ENCODE measurements around the gene TMED1.
"Not testable (repeated sequence)": the region's sequence is repeated elsewhere in the genome, so short reads cannot be mapped to it uniquely, and the experiment has no call there.

The TMED1 gene

GRCh38 chr19:10835754-10836478 is at the start of gene TMED1:
Gene TMED1 (minus strand): TSS chr19:10836212. CDS start chr19:10836191, 21 bp downstream.
- peak; percentile 96 for DNase-seq

DNA sequence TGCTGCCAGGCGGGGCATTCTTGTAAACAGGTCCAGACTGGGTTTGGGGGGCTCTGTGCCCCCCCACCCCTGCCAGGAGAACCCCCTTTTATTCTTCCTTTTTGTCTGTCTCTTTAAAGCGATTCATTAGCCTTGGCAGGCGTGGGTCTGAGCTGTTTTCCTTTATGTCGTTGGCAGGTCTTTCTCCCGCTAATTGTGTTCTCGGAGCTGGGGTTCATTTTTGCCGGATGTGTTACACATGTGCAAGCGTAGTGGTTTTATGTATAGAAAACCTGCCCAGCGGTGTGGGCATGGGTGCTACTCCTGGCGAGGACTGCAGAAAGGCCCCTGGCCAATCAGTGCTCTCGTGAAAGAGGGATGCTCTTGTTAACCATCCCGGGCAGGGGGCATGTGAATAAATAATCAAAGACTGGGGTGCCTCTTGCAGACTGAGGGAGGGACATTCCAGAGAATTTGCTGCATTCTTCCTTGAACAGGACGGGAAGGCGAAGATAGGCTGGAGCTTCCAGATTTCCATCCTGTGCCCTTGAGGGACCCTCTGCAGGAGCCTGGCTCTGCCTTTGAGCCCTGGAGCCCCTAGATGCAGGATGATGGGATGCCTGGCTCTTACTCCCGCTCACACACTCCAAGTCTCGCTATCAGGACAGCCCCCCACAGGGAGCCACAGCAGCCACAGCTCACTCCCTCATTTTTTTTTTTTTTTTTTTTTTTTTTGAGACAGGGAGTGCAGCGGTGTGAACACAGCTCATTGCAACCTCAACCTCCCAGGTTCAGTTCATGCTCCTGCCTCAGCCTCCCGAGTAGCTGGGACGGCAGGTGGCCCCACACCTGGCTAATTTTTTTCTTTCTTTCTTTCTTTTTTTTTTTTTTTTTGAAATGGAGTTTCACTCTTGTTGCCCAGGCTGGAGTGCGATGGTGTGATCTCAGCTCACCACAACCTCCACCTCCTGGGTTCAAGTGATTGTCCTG is 49.5 kb upstream of the TMED1 start:
- no peak for DNase-seq

- peak; percentile 46 for DNase-seq
Observed at GRCh38 chr19:10884274-10884673, 48.3 kb upstream of the TMED1 start.

DNA sequence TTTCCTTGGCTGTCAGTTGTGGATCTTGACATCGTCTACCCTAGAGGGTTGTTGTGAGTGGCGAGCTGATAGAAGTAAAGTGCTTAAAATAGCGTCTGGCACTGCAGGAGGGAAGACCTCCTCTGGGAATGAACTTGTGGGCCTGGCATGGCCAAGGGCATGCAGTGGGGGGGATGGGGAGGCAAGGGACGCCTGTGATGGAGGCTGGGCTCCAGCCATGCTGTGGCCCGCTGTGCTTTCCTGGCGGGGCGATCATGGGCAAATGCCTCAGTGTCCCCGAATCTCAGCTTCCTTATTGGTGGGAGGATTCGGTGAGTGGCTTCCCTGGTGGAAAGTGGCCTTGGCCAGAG is 46.1 kb upstream of the TMED1 start:
- DNase-seq: no peak

DNA sequence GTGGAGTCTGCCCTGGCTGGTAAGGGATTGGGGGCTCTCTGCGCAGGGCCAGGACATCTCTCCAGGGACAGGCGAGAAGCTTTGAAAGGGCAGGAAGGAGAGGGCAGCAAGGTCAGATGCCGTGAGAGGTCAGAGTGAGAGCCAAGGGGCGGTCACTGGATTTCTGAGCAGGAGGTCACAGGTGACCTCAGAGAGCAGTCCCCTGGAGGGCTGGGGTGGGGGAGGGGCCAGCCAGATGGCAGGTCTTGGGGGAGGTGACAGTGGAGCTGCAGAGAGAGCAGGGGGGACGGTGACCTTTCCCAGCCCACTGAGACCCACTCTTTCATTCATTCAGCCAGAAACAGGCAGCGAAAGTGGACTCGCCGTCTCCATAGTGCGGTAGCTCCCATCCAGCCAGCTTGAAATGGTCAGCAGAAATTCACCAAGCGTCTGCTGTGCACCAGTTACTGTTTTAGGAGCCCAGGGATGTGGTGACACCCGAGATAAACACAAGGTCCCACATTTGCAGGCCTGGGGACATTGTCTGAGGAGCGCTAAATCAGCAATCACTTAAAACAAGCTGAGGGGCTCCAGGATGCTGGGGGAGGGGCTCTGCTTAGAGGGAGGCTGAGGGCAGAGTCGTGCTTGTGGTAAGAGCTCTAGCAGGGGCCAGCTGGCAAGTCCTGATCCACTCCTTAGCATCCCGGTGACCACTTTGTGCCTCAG is 45.5 kb upstream of the TMED1 start:
- no peak for DNase-seq

- DNase-seq: peak; percentile 64
Observed at GRCh38 chr19:10878253-10878652, 42.2 kb upstream of the TMED1 start.

- DNase-seq: not testable (repeated sequence)
Observed at GRCh38 chr19:10877608-10878007, 41.6 kb upstream of the TMED1 start.

GRCh38 chr19:10876459-10877240 is 40.6 kb upstream of the TMED1 start:
- DNase-seq: peak; percentile 75

DNA sequence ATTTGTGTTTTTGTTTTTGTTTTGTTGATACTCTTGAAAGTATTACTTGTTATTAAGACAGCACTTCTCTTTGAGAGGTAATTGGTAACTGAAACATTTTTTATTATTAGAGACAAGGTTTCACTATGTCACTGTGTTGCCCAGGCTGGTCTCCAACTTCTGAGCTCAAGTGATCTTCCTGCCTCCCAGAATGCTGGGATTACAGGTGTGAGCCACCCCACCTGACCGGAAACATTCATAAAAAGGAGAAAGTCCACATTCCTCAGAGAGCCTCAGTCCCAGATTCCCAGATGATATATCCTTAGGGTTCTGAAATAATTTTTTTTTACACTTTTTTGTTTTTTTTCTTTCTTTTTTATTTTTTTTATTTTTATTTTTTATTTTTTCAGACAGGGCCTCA is 38.0 kb upstream of the TMED1 start:
- DNase-seq: no peak

GRCh38 chr19:10872546-10873107 is 36.6 kb upstream of the TMED1 start:
- DNase-seq: no peak

GRCh38 chr19:10871711-10872545 is 35.9 kb upstream of the TMED1 start:
- DNase-seq: no peak

GRCh38 chr19:10870955-10871603 is 35.1 kb upstream of the TMED1 start, which contains the start of gene CARM1:
Gene CARM1 (plus strand): TSS chr19:10871553. CDS start chr19:10871703, 150 bp downstream.
- peak; percentile 97 for DNase-seq

GRCh38 chr19:10870501-10870954 is 34.5 kb upstream of the TMED1 start:
- DNase-seq: no peak

DNA sequence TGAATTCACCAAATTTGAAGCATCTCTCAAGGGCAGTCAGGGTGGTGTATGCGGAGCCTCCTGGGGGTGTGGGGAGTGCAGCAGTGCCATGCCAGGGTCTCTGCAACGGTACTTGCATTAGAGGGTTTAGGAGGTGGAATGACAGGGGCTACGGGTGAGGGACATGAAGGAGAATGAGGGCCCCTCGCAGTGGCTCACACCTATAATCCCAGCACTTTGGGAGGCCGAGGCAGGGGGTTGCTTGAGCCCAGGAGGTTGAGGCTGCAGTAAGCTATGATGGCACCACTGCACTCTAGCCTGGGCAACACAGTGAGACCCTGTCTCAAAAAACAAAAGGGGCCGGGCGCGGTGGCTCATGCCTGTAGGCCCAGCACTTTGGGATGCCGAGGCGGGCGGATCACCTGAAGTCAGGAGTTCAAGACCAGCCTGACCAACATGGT is 33.9 kb upstream of the TMED1 start:
- DNase-seq: not testable (repeated sequence)

DNA sequence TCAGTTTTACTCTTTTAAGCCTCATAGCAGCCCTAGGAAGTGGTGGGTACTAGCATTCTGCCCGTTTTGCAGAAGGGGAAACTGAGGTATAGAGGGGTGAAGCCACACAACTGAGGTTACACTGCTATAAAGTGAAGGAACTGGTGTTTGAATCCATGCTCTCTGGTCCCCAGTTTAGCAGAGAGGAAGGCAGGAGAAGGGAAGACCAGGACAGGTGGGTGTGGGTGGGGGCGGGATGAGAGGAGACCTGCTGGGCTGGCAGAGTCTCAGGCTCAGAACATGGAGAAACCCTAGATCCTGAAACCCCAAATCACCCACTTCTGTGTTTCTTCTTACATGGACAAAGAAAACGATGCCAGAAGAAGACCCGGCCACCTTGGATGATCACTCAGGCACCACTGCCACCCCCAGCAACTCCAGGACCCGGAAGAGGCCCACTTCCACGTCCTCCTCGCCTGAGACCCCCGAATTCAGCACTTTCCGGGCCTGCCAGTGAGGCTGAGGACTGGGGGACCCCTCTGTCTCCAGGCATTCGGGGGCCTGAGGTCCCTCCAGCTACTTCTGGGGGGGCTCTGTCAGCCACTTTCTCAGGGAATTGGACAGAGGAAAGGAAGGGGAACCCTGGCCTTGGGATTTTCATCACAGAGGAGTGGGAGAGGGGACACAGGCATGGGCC is 33.0 kb upstream of the TMED1 start:
- no peak for DNase-seq

- DNase-seq: peak; percentile 74
Observed at GRCh38 chr19:10866495-10866894, 30.5 kb upstream of the TMED1 start.

DNA sequence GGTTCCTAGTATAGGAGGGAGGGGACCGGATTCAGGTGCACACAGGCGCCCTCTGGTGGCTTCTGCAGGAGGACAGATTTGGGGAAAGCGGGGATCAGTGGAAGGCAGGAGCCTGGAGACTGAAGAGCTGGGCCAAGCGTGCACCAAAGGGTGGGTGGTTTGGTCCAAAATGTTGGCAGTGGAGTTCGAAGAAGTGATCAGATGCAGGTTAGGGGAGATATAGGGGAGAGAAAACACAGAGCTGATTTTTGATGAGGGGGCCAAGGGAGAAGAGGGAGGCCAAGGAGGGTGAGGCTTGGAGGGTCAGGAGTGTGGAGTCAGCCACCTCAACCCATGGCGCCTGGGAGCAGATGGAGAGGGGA is 28.5 kb upstream of the TMED1 start:
- DNase-seq: peak; percentile 63

GRCh38 chr19:10863107-10863717 is 27.2 kb upstream of the TMED1 start:
- peak; percentile 92 for DNase-seq

- DNase-seq: no peak
Observed at GRCh38 chr19:10862561-10863106, 26.6 kb upstream of the TMED1 start.

All from MV-4-11 (cell line).